ENCODE data around the gene EPGN.

The EPGN gene

GRCh38 chr4:74267998-74268606 is 40.2 kb upstream of the EPGN start:
- Histone ChIP-seq H3K79me2 (ENCODE audit: insufficient read depth, low read length) (no peaks in the 10 kb centered on the region), H4K20me1 (ENCODE audit: insufficient read depth, low read length, poor library complexity, severe bottlenecking) (no peaks in the 10 kb centered on the region), H3K4me2 (ENCODE audit: low read depth, low read length, poor library complexity, severe bottlenecking) (no peak overlapping the region), H3K9ac (ENCODE audit: low read depth, low read length, poor library complexity, severe bottlenecking) (no peak overlapping the region), H3K4me3 (ENCODE audit: low read length, poor library complexity, severe bottlenecking) (no peak overlapping the region), H3K9me3 (ENCODE audit: insufficient read depth, low read depth, low read length) (no peaks in the 10 kb centered on the region), H3F3A (ENCODE audit: low read depth) (no peaks in the 10 kb centered on the region), H3K27me3 (ENCODE audit: insufficient read depth, low read length, poor library complexity, severe bottlenecking) (no peaks in the 10 kb centered on the region), H3K4me1 (ENCODE audit: insufficient read depth, low read length, poor library complexity, severe bottlenecking) (peaks cover 11% of the 10 kb centered on the region), H2AFZ (ENCODE audit: low read length) (no peak overlapping the region), H3K9me2 (replicated peaks; ENCODE audit: low read depth, low read length) (no peaks in the 10 kb centered on the region), H3K36me3 (ENCODE audit: insufficient read depth, low read length) (no peaks in the 10 kb centered on the region)
- TF ChIP-seq CTCF (conservative IDR thresholded peaks at IDR 0.05; ENCODE audit: low read length) (no peak), EZH2phosphoT487 (IDR thresholded peaks at IDR 0.05; ENCODE audit: borderline replicate concordance) (no peak)

- no peaks in the 10 kb centered on the region for H3F3A ChIP-seq (ENCODE audit: low read depth)
- H3K9me3 ChIP-seq (ENCODE audit: insufficient read depth, low read depth, low read length) = no peaks in the 10 kb centered on the region
- peaks cover 11% of the 10 kb centered on the region for H3K4me1 ChIP-seq (ENCODE audit: insufficient read depth, low read length, poor library complexity, severe bottlenecking)
- no peaks in the 10 kb centered on the region for H3K79me2 ChIP-seq (ENCODE audit: insufficient read depth, low read length)
- H3K4me3 ChIP-seq (ENCODE audit: low read length, poor library complexity, severe bottlenecking) = no peak overlapping the region
- no peak overlapping the region for H3K9ac ChIP-seq (ENCODE audit: low read depth, low read length, poor library complexity, severe bottlenecking)
- no peaks in the 10 kb centered on the region for H4K20me1 ChIP-seq (ENCODE audit: insufficient read depth, low read length, poor library complexity, severe bottlenecking)
- no peak overlapping the region for H3K4me2 ChIP-seq (ENCODE audit: low read depth, low read length, poor library complexity, severe bottlenecking)
- no peaks in the 10 kb centered on the region for H3K36me3 ChIP-seq (ENCODE audit: insufficient read depth, low read length)
- H3K9me2 ChIP-seq (replicated peaks; ENCODE audit: low read depth, low read length) = no peaks in the 10 kb centered on the region
- H2AFZ ChIP-seq (ENCODE audit: low read length) = no peak overlapping the region
- TF ChIP-seq EZH2phosphoT487 (IDR thresholded peaks at IDR 0.05; ENCODE audit: borderline replicate concordance) (no peak), CTCF (conservative IDR thresholded peaks at IDR 0.05; ENCODE audit: low read length) (no peak)
- H3K27me3 ChIP-seq (ENCODE audit: insufficient read depth, low read length, poor library complexity, severe bottlenecking) = no peaks in the 10 kb centered on the region
These were observed 39.6 kb upstream of the EPGN start for GRCh38 chr4:74268643-74269042.

- Histone ChIP-seq H4K20me1 (ENCODE audit: insufficient read depth, low read length, poor library complexity, severe bottlenecking) (no peaks in the 10 kb centered on the region), H2AFZ (ENCODE audit: low read length) (no peak overlapping the region), H3F3A (ENCODE audit: low read depth) (no peaks in the 10 kb centered on the region), H3K4me1 (ENCODE audit: insufficient read depth, low read length, poor library complexity, severe bottlenecking) (no peaks in the 10 kb centered on the region), H3K9me3 (ENCODE audit: insufficient read depth, low read depth, low read length) (no peaks in the 10 kb centered on the region), H3K4me2 (ENCODE audit: low read depth, low read length, poor library complexity, severe bottlenecking) (no peak overlapping the region), H3K27me3 (ENCODE audit: insufficient read depth, low read length, poor library complexity, severe bottlenecking) (no peaks in the 10 kb centered on the region), H3K4me3 (ENCODE audit: low read length, poor library complexity, severe bottlenecking) (no peak overlapping the region), H3K79me2 (ENCODE audit: insufficient read depth, low read length) (no peaks in the 10 kb centered on the region), H3K9me2 (replicated peaks; ENCODE audit: low read depth, low read length) (no peaks in the 10 kb centered on the region), H3K9ac (ENCODE audit: low read depth, low read length, poor library complexity, severe bottlenecking) (no peak overlapping the region), H3K36me3 (ENCODE audit: insufficient read depth, low read length) (no peaks in the 10 kb centered on the region)
- TF ChIP-seq EZH2phosphoT487 (IDR thresholded peaks at IDR 0.05; ENCODE audit: borderline replicate concordance) (no peak), CTCF (conservative IDR thresholded peaks at IDR 0.05; ENCODE audit: low read length) (no peak)
These were observed 29.8 kb upstream of the EPGN start for GRCh38 chr4:74278490-74278889.
